ENCODE results near the gene MS4A6A. TPM values are rescaled to one million over a fixed set of nuclear protein-coding genes. Genes with fewer than 3 reads are reported as not detected.

MS4A6A gene
- total RNA-seq, 1 experiment from 2014 or later: 0.52 TPM

DNA sequence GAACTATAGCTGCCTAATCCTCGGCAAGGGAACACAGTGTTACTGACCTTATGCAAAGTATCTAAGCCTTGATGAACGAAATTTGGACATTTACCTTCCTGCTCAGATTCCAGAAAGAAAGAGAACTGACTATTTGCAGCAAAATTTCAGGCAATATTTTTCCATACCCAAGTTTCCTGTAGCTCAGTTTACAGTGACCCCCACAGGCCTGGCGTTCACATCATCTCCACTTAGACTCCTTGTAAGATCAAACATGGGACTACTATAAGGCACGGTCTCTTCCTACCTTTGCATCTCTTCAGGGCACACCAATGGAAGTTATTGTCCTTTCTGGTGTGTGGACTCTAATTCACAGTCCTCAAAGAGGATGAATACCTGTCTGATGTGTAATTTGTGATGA lies 21.1 kb downstream of the MS4A6A start (continued):
- no peak for TF ChIP-seq ATF3 (IDR thresholded peaks at IDR 0.05)
- TF ChIP-seq EZH2phosphoT487 (IDR thresholded peaks at IDR 0.05; ENCODE audit: borderline replicate concordance): no peak

GRCh38 chr11:60161107-60161506 lies 21.8 kb downstream of the MS4A6A start:
- Histone ChIP-seq H3K4me3 (replicated peaks in 1 of 2; ENCODE audit: low read depth in 1 of 2, low read length in 2 of 2) (no peak overlapping the region), H3K4me1 (ENCODE audit: control insufficient read depth in 1 of 2, insufficient read depth in 2 of 2, low read length in 2 of 2) (no peaks in the 10 kb centered on the region), H3K27me3 (ENCODE audit: insufficient read depth, low read length) (no peaks in the 10 kb centered on the region), H3K4me2 (ENCODE audit: low read length) (no peak overlapping the region), H3K9ac (ENCODE audit: low read length) (no peak overlapping the region), H3K27ac (ENCODE audit: low read depth, low read length) (no peak overlapping the region), H3K9me2 (ENCODE audit: insufficient read depth) (no peaks in the 10 kb centered on the region), H3K36me3 (ENCODE audit: control insufficient read depth in 1 of 2, insufficient read depth in 2 of 2, low read length in 2 of 2) (no peaks in the 10 kb centered on the region), H4K20me1 (ENCODE audit: insufficient read depth) (no peaks in the 10 kb centered on the region), H2AFZ (ENCODE audit: low read depth, low read length, poor library complexity, severe bottlenecking) (no peak overlapping the region), H3K79me2 (ENCODE audit: insufficient read depth, low read length) (no peaks in the 10 kb centered on the region), H3K9me3 (ENCODE audit: control insufficient read depth in 1 of 2, insufficient read depth in 1 of 2, low read depth in 1 of 2, low read length in 2 of 2) (no peaks in the 10 kb centered on the region)
- POLR2A ChIA-PET: no interaction called here
- ATAC-seq (no peak), DNase-seq (ENCODE audit: low read depth, low spot score) (no peak)
- RAD21 ChIA-PET (ENCODE audit: low non-redundant PET in 1 of 2, low total read pairs in 2 of 2, uncharacterized antibody in 2 of 2, unreplicated experiment in 2 of 2): no interaction called here
- CTCF ChIA-PET: no interaction called here
- intact Hi-C loops (cut with micrococcal nuclease): no loop called here
- no TSS peak for BruUV-seq (replicated peaks)
- TF ChIP-seq ZNF274 (IDR thresholded peaks at IDR 0.05; ENCODE audit: low read depth, low read length) (no peak), ATF3 (IDR thresholded peaks at IDR 0.05) (no peak), FOSL1 (IDR thresholded peaks at IDR 0.05; ENCODE audit: low read depth) (no peak), ELF1 (IDR thresholded peaks at IDR 0.05; ENCODE audit: borderline replicate concordance, low read depth) (no peak), EZH2phosphoT487 (IDR thresholded peaks at IDR 0.05; ENCODE audit: borderline replicate concordance) (no peak), TCF7L2 (IDR thresholded peaks at IDR 0.05; ENCODE audit: borderline replicate concordance, extremely low read depth, insufficient read depth, insufficient read length) (no peak), POLR2AphosphoS5 (IDR thresholded peaks at IDR 0.05; ENCODE audit: low read depth, low read length) (no peak)
- TF ChIP-seq, protein P1, sequence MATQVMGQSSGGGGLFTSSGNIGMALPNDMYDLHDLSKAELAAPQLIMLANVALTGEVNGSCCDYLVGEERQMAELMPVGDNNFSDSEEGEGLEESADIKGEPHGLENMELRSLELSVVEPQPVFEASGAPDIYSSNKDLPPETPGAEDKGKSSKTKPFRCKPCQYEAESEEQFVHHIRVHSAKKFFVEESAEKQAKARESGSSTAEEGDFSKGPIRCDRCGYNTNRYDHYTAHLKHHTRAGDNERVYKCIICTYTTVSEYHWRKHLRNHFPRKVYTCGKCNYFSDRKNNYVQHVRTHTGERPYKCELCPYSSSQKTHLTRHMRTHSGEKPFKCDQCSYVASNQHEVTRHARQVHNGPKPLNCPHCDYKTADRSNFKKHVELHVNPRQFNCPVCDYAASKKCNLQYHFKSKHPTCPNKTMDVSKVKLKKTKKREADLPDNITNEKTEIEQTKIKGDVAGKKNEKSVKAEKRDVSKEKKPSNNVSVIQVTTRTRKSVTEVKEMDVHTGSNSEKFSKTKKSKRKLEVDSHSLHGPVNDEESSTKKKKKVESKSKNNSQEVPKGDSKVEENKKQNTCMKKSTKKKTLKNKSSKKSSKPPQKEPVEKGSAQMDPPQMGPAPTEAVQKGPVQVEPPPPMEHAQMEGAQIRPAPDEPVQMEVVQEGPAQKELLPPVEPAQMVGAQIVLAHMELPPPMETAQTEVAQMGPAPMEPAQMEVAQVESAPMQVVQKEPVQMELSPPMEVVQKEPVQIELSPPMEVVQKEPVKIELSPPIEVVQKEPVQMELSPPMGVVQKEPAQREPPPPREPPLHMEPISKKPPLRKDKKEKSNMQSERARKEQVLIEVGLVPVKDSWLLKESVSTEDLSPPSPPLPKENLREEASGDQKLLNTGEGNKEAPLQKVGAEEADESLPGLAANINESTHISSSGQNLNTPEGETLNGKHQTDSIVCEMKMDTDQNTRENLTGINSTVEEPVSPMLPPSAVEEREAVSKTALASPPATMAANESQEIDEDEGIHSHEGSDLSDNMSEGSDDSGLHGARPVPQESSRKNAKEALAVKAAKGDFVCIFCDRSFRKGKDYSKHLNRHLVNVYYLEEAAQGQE (IDR thresholded peaks at IDR 0.05; ENCODE audit: low read depth): no peak

All from HCT116 (cell line).